ENCODE measurements around the gene GPR135.

Gene GPR135

DNA sequence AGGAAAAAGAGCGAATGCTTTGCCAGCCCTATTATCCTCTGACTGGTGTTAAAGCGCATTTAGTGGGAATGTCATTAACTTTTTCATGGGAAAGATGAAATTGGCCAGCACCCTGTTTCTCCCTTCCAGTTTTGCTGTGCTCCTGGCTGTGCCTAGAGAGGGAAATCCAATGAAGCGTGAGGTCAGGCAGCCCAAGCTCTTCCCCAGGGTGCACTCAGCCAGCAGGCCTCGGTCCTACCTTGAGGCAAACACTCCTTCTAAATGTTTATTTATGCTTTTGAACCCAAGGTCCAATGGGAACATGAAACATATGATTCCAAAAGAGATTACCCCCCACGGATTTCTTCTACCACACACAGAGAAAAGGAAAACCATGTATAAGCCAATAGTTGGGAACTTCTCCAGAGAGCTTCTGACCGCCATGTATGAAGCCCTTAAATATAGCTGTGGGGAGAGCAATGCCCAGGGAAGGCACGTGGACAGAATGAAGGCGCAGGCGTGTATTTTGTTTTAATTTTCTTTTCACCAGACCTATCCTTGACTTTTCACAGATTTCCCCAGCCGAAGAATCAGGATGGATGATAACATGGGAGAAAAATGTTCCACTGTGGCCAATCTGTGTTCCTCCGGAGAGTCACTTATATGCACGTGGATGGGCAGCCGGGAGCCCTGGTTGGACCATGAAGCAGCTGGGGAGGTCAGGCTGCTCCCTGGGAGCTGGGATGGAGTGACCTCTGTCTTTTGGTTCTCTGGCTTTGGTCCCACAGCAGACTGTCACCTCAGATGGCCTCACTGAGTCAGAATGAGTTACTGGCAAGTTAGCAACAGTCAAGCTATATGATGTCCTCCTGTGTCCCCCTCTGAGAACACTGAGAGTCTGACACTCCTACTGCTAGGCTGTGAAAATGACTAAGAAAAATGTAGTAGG, 37.3 kb downstream of the GPR135 start:
- DNase-seq (ENCODE audit: low read depth), result peak; percentile 55
- TF ChIP-seq, protein P1, sequence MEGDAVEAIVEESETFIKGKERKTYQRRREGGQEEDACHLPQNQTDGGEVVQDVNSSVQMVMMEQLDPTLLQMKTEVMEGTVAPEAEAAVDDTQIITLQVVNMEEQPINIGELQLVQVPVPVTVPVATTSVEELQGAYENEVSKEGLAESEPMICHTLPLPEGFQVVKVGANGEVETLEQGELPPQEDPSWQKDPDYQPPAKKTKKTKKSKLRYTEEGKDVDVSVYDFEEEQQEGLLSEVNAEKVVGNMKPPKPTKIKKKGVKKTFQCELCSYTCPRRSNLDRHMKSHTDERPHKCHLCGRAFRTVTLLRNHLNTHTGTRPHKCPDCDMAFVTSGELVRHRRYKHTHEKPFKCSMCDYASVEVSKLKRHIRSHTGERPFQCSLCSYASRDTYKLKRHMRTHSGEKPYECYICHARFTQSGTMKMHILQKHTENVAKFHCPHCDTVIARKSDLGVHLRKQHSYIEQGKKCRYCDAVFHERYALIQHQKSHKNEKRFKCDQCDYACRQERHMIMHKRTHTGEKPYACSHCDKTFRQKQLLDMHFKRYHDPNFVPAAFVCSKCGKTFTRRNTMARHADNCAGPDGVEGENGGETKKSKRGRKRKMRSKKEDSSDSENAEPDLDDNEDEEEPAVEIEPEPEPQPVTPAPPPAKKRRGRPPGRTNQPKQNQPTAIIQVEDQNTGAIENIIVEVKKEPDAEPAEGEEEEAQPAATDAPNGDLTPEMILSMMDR (conservative IDR thresholded peaks at IDR 0.05; ENCODE audit: low read depth, low read length), result no peak
- no peak overlapping the region for H3K4me3 ChIP-seq (ENCODE audit: low read depth, low read length)

DNA sequence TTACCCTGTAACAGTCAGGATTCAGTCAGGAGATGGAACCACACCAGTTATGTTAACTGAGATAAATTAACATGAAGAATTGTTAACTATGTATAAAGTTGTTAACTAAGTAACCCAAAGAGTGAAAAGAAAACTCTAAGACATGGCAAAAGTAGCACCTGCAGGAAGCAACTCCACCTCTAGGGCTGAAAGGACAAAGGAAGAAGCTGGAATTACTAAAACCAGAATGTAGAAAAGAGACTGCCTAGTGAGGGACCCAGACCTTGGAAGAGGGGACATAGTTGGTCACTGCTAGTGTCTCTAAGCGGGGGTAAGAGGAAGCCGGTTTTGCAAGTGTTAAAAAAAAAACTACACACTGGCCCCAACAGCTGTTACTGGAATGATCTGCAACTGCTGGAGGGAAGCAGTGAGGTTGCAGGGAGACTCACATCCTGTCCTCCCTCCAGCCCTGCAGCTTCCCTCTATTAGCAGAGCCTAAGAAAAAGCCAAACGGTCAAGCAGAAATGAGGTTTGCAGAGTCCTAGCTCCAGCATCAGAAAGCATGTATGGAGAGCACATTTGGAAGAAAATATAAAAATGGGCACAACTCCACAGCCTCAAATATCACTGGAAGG, 39.8 kb downstream of the GPR135 start:
- TF ChIP-seq, protein P1 (conservative IDR thresholded peaks at IDR 0.05; ENCODE audit: low read depth, low read length), result peak; percentile 33
- no peak overlapping the region for H3K4me3 ChIP-seq (ENCODE audit: low read depth, low read length)
- peak; percentile 68 for DNase-seq (ENCODE audit: low read depth)

DNA sequence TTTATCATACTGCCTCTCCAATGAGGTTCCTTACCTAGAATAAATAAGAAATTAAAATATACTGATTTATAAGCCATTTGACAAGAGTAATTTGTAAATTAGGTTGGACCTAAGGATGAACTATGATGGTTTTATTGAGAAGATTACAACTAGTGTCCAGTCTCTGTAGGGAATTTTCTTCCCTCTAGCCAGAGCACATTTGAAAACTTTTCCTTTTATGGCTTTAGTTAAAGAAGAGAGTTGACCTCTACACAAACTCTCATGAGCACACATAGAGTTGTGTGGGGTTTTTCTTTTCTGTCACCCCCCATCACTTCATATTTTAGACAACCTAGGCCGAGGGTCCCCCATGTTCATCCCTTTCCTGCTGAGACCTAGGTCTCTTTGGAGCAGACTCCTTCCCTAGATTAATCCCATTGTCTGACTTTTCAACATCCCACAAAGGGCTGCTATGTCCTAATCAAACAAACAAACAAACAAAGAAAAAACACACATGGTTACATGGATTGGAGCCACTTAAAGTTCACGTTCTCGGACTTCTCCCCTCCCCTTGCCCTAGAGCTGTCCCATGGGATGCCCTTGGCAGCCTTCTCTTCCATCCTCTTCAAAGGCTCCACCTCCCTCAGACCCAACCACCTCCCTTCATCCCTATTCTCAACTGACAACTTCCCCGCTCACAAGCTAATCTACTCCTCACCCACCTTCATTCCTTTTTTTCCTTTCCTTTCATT, 40.7 kb downstream of the GPR135 start:
- no peak overlapping the region for H3K4me3 ChIP-seq (ENCODE audit: low read depth, low read length)
- TF ChIP-seq, protein P1 (conservative IDR thresholded peaks at IDR 0.05; ENCODE audit: low read depth, low read length), result no peak
- no peak for DNase-seq (ENCODE audit: low read depth)

DNA sequence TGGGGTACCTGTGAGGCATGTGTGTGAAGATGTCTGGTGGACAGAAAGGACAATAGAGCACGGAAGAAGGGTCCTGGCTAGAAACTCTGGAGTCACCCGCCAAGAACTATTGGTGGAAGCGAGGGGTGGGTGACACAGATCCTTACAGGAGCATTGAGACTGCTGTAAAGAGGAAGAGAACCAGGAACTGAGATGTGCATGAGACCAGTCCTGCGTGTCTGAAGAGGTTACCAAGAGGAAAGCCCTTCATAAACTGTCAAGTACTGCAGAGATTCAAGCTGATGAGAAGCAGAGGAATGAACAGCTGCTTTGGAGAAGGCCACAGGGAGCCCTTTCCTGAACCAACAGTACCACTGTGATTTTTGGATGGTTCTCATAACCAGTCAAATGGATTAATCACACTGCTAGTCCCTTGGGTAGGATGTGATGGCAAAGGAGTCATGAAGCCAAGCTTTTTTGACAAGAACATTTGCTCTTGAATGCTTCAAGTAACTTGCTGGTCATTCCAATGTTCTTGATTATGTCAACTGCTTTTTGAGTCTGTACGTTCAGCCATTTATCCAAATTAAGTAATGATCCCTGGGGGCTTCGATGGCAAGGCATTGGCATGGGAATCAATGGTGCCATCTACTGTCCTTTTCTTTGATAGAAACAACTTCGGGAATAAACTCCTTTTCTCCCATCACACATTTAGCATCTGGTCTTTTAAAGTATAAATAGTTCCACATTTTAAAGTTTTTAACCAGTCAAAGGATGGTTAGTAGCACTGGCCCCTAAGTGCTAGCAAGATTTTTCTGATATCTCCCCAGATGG, 42.9 kb downstream of the GPR135 start:
- TF ChIP-seq, protein P1 (conservative IDR thresholded peaks at IDR 0.05; ENCODE audit: low read depth, low read length), result peak; percentile 26
- no peak overlapping the region for H3K4me3 ChIP-seq (ENCODE audit: low read depth, low read length)
- DNase-seq (ENCODE audit: low read depth), result no peak

DNA sequence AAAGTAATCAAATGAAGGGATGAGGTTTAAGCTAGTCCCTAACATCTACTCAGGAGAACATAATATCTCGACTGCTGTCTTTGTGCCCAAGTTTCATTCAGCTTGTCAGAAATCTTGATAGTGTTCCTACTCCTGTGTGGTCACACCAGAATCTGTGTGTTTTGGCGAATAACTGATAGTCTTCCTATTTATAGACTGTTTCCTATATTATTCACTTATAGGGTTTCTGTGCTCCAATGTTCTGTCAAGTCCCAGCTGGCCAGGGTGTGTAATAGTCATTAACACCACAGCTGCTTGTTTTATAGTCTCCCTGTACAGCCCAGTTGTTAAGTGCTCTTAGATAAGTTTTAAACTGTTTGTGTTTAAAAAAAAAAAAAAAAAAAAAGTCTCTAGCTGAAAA, 45.9 kb downstream of the GPR135 start:
- no peak for DNase-seq (ENCODE audit: low read depth)
- TF ChIP-seq, protein P1 (conservative IDR thresholded peaks at IDR 0.05; ENCODE audit: low read depth, low read length), result no peak
- no peak overlapping the region for H3K4me3 ChIP-seq (ENCODE audit: low read depth, low read length)

DNA sequence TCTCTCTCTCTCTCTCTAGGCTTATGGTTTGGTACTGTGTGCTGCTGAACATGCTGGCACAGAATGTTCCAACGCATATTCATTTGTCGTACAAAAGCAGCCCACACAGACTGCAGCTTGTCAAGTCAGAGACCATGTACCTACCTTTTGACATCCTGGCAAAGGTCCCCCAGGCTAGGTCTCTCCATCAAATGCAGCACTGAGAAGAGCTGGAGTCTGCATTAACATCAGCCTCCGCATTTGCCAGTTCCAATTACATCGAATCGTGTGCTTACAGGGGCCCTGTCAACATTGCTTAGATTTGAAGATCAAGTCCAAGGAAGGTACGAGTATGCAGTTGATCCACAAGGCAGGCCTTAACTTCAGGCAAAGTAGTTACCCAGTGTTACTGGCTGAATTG, 47.9 kb downstream of the GPR135 start:
- no peak for DNase-seq (ENCODE audit: low read depth)
- no peak overlapping the region for H3K4me3 ChIP-seq (ENCODE audit: low read depth, low read length)
- TF ChIP-seq, protein P1 (conservative IDR thresholded peaks at IDR 0.05; ENCODE audit: low read depth, low read length), result no peak
